Measurements from ENCODE around the gene DMRT1.

Gene DMRT1

GRCh38 chr9:841371-842209 lies at the start of gene DMRT1:
Gene DMRT1 (plus strand): TSS chr9:841697. CDS start chr9:841839, 142 bp downstream.
- no peak for TF ChIP-seq CTCF (IDR thresholded peaks at IDR 0.05)
- Histone ChIP-seq H3K27ac (no peak within 1 kb of the TSS), H3K4me3 (no peak within 1 kb of the TSS)
- no peak for DNase-seq (ENCODE audit: low spot score)

GRCh38 chr9:792331-793260 lies 48.9 kb upstream of the DMRT1 start:
- no peak for DNase-seq (ENCODE audit: low spot score)
- no peak for TF ChIP-seq CTCF (IDR thresholded peaks at IDR 0.05)
- Histone ChIP-seq H3K27ac (no peak overlapping the region), H3K4me3 (no peak overlapping the region)

GRCh38 chr9:794386-794785 lies 47.1 kb upstream of the DMRT1 start:
- Histone ChIP-seq H3K4me3 (no peak overlapping the region), H3K27ac (no peak overlapping the region)
- no peak for TF ChIP-seq CTCF (IDR thresholded peaks at IDR 0.05)
- DNase-seq (ENCODE audit: low spot score) = no peak

GRCh38 chr9:795869-796268 lies 45.6 kb upstream of the DMRT1 start:
- no peak overlapping the region for H3K4me3 ChIP-seq
- no peak for TF ChIP-seq CTCF (IDR thresholded peaks at IDR 0.05)
- no peak overlapping the region for H3K27ac ChIP-seq
- no peak for DNase-seq (ENCODE audit: low spot score)

- Histone ChIP-seq H3K27ac (no peak overlapping the region), H3K4me3 (no peak overlapping the region)
- no peak for DNase-seq (ENCODE audit: low spot score)
- TF ChIP-seq CTCF (IDR thresholded peaks at IDR 0.05) = no peak
Measured at GRCh38 chr9:800591-801150, 40.8 kb upstream of the DMRT1 start.

DNA sequence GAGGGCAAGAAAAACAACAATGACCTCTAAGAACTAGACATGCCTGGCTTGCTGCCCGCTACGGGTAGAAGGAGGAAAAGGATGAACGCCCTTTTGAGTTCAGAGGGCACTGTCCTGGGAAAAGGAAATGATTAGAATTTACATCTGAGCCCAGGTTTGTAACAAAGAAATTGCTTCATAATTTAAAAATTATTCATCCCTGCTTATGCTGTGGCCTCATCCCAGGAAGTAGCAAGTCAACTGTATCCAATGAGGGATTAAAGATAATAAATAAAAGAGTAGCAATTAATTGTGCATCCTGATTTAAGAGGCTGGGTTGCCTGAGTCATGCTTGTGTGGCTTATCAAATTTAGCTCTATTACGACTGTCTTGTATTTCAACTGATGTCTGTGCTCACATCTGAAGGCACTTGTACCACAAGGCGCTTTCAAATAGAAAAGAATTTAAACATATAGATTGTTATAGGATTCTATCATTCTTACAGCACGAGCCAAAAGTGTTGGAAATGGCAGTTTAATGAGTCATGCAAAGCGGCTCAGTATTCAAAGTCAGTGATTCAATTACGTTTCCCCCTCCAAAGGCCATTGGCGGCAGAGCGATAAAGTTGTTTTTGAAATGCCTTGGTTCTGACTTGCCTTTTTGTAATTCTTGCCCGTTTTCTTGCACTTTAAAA lies 40.0 kb upstream of the DMRT1 start:
- no peak for TF ChIP-seq CTCF (IDR thresholded peaks at IDR 0.05)
- no peak for DNase-seq (ENCODE audit: low spot score)
- Histone ChIP-seq H3K27ac (no peak overlapping the region), H3K4me3 (no peak overlapping the region)

Measured in coronary artery (tissue), 2 donors.